Measurements from ENCODE around the gene MYO15B. TPM values are rescaled to one million over a fixed set of nuclear protein-coding genes. Genes with fewer than 3 reads are reported as not detected.
"Not testable (repeated sequence)": the region's sequence is repeated elsewhere in the genome, so short reads cannot be mapped to it uniquely, and the experiment has no call there.

MYO15B gene
- total and polyA plus RNA-seq, 4 donors = 84.5 to 197 (median 167) TPM

- no peaks in the 10 kb centered on the region for H3K9me3 ChIP-seq (ENCODE audit: control insufficient read depth in 4 of 4, insufficient read depth in 3 of 4, low read length in 3 of 4)
- H3K27me3 ChIP-seq (ENCODE audit: control insufficient read depth in 3 of 3, insufficient read depth in 3 of 3, low read length in 2 of 3) = no peaks in the 10 kb centered on the region
- H3K27ac ChIP-seq (ENCODE audit: low read depth in 1 of 2, low read length in 1 of 2) = peak overlapping the region; percentile 82 to 87
- ATAC-seq (ENCODE audit: insufficient read depth, low FRiP score) = no peak
- no peak overlapping the region for H3K9ac ChIP-seq (ENCODE audit: insufficient read depth in 1 of 2, low read length in 2 of 2)
- no peak overlapping the region for H3K4me3 ChIP-seq
- 78 to 91% methylated on average over 13 of the region's 13 CpGs for WGBS, 2 donors
- DNase-seq = peak in 1 of 3 donors; percentile 32
- no peak for TF ChIP-seq CTCF (IDR thresholded peaks at IDR 0.05; ENCODE audit: control extremely low read depth, extremely low read depth)
- H3K36me3 ChIP-seq (ENCODE audit: control insufficient read depth in 4 of 4, insufficient read depth in 4 of 4, low read length in 4 of 4) = peaks cover 0 to 6% (median 0%) of the 10 kb centered on the region in 4 donors
- peaks cover 5 to 40% (median 18%) of the 10 kb centered on the region in 5 donors for H3K4me1 ChIP-seq (ENCODE audit: control insufficient read depth in 5 of 5, insufficient read depth in 5 of 5, low read length in 5 of 5)
Observed at GRCh38 chr17:75637143-75637538, 49.5 kb downstream of the MYO15B start.

- Histone ChIP-seq H3K27ac (ENCODE audit: low read depth in 1 of 2, low read length in 1 of 2) (peak overlapping the region; percentile 82 to 87), H3K9me3 (ENCODE audit: control insufficient read depth in 4 of 4, insufficient read depth in 3 of 4, low read length in 3 of 4) (no peaks in the 10 kb centered on the region), H3K36me3 (ENCODE audit: control insufficient read depth in 4 of 4, insufficient read depth in 4 of 4, low read length in 4 of 4) (peaks cover 0 to 6% (median 0%) of the 10 kb centered on the region in 4 donors), H3K4me3 (no peak overlapping the region), H3K9ac (ENCODE audit: insufficient read depth in 1 of 2, low read length in 2 of 2) (no peak overlapping the region), H3K27me3 (ENCODE audit: control insufficient read depth in 3 of 3, insufficient read depth in 3 of 3, low read length in 2 of 3) (no peaks in the 10 kb centered on the region), H3K4me1 (ENCODE audit: control insufficient read depth in 5 of 5, insufficient read depth in 5 of 5, low read length in 5 of 5) (peaks cover 6 to 40% (median 16%) of the 10 kb centered on the region in 5 donors)
- no peak for TF ChIP-seq CTCF (IDR thresholded peaks at IDR 0.05; ENCODE audit: control extremely low read depth, extremely low read depth)
- ATAC-seq (ENCODE audit: insufficient read depth, low FRiP score) (no peak), DNase-seq (no peak)
- 94 to 96% methylated on average over 7 of the region's 7 CpGs for WGBS, 2 donors
Observed at GRCh38 chr17:75637551-75637950, 50.0 kb downstream of the MYO15B start.

GRCh38 chr17:75638039-75638438 lies 50.4 kb downstream of the MYO15B start:
- not testable (repeated sequence) for H3K36me3 ChIP-seq (ENCODE audit: control insufficient read depth in 4 of 4, insufficient read depth in 4 of 4, low read length in 4 of 4); DNase-seq; ATAC-seq (ENCODE audit: insufficient read depth, low FRiP score); H3K27me3 ChIP-seq (ENCODE audit: control insufficient read depth in 3 of 3, insufficient read depth in 3 of 3, low read length in 2 of 3); H3K9ac ChIP-seq (ENCODE audit: insufficient read depth in 1 of 2, low read length in 2 of 2); H3K9me3 ChIP-seq (ENCODE audit: control insufficient read depth in 4 of 4, insufficient read depth in 3 of 4, low read length in 3 of 4); H3K4me3 ChIP-seq
- WGBS, 2 donors = 95 to 96% methylated on average over 12 of the region's 12 CpGs
- peak overlapping the region in 1 of 2 donors; percentile 87 for H3K27ac ChIP-seq (ENCODE audit: low read depth in 1 of 2, low read length in 1 of 2)
- peaks cover 6 to 45% (median 14%) of the 10 kb centered on the region in 5 donors for H3K4me1 ChIP-seq (ENCODE audit: control insufficient read depth in 5 of 5, insufficient read depth in 5 of 5, low read length in 5 of 5)

- Histone ChIP-seq H3K4me3 (no peak overlapping the region), H3K36me3 (ENCODE audit: control insufficient read depth in 4 of 4, insufficient read depth in 4 of 4, low read length in 4 of 4) (peaks cover 0 to 8% (median 0%) of the 10 kb centered on the region in 4 donors), H3K9me3 (ENCODE audit: control insufficient read depth in 4 of 4, insufficient read depth in 3 of 4, low read length in 3 of 4) (no peaks in the 10 kb centered on the region), H3K27me3 (ENCODE audit: control insufficient read depth in 3 of 3, insufficient read depth in 3 of 3, low read length in 2 of 3) (no peaks in the 10 kb centered on the region), H3K27ac (ENCODE audit: low read depth in 1 of 2, low read length in 1 of 2) (peak overlapping the region; percentile 2 to 21), H3K4me1 (ENCODE audit: control insufficient read depth in 5 of 5, insufficient read depth in 5 of 5, low read length in 5 of 5) (peaks cover 0 to 37% (median 6%) of the 10 kb centered on the region in 5 donors), H3K9ac (ENCODE audit: insufficient read depth in 1 of 2, low read length in 2 of 2) (no peak overlapping the region)
- no peak for TF ChIP-seq CTCF (IDR thresholded peaks at IDR 0.05; ENCODE audit: control extremely low read depth, extremely low read depth)
- 94 to 96% methylated on average over 13 of the region's 13 CpGs for WGBS, 2 donors
- ATAC-seq (ENCODE audit: insufficient read depth, low FRiP score) = no peak
- DNase-seq = no peak
Observed at GRCh38 chr17:75638893-75639292, 51.3 kb downstream of the MYO15B start.

All from lung (tissue), 12 donors.